ENCODE measurements around the gene ZFYVE1. TPM values are rescaled to one million over a fixed set of nuclear protein-coding genes. Genes with fewer than 3 reads are reported as not detected.

ZFYVE1 gene
- total and polyA plus RNA-seq, 2 experiments from 2014 or later = 3.2 to 12.5 TPM

- DNase-seq (ENCODE audit: low spot score) (no peak), ATAC-seq (no peak)
- Mint-ChIP-seq H3K27me3 (ENCODE audit: insufficient read depth, low read depth, poor library complexity) (no peaks in the 10 kb centered on the region), H3K27ac (peak overlapping the region; percentile 24; the same call in 1 of the 2 replicates), H3K4me3 (no peak overlapping the region), H3K4me1 (peaks cover 29% of the 10 kb centered on the region), H3K9me3 (no peaks in the 10 kb centered on the region), H3K36me3 (ENCODE audit: low read depth) (peaks cover 17% of the 10 kb centered on the region; the same call in 2 of the 3 replicates)
- TF ChIP-seq POLR2AphosphoS5 (IDR thresholded peaks at IDR 0.05; ENCODE audit: low read depth) (no peak), ZNF114 (CRISPR knock-in tag; IDR thresholded peaks at IDR 0.05) (no peak), EZH2phosphoT487 (IDR thresholded peaks at IDR 0.05; ENCODE audit: unreplicated experiment) (no peak), CREB1 (CRISPR knock-in tag; IDR thresholded peaks at IDR 0.05; ENCODE audit: low read depth) (no peak), CTCF (conservative IDR thresholded peaks at IDR 0.05; ENCODE audit: low read depth in 2 of 2) (no peak), ZNF331 (CRISPR knock-in tag; IDR thresholded peaks at IDR 0.05; ENCODE audit: low read depth) (no peak), ZNF462 (CRISPR knock-in tag; IDR thresholded peaks at IDR 0.05) (no peak), EZH2 (IDR thresholded peaks at IDR 0.05; ENCODE audit: low read depth, unreplicated experiment) (no peak), NANOG (IDR thresholded peaks at IDR 0.05; ENCODE audit: borderline replicate concordance) (no peak), STAT1 (IDR thresholded peaks at IDR 0.05; ENCODE audit: unreplicated experiment) (no peak), ETS1 (IDR thresholded peaks at IDR 0.05) (no peak), JUNB (IDR thresholded peaks at IDR 0.05; ENCODE audit: unreplicated experiment) (no peak), REST (IDR thresholded peaks at IDR 0.05; ENCODE audit: unreplicated experiment) (no peak)
- Histone ChIP-seq H3K36me3 (ENCODE audit: insufficient read depth) (no peaks in the 10 kb centered on the region), H3K4me2 (no peak overlapping the region), H3K4me3 (no peak overlapping the region), H3F3A (replicated peaks; ENCODE audit: low read depth) (0 out of 2 replicates have a peak, but pooled peaks cover 3% of the 10 kb centered on the region), H2AFZ (no peak overlapping the region), H3K9me2 (ENCODE audit: insufficient read depth) (no peaks in the 10 kb centered on the region), H3K79me2 (replicated peaks; ENCODE audit: insufficient read depth) (no peaks in the 10 kb centered on the region), H4K20me1 (replicated peaks; ENCODE audit: insufficient read depth) (no peaks in the 10 kb centered on the region), H3K27ac (ENCODE audit: low read depth) (0 out of 2 replicates have a peak overlapping the region, but pooled peaks have one; percentile 45), H3K4me1 (ENCODE audit: insufficient read depth) (peaks cover 20% of the 10 kb centered on the region), H3K27me3 (ENCODE audit: insufficient read depth) (no peaks in the 10 kb centered on the region)
Observed at GRCh38 chr14:72978856-72979255, 48.0 kb downstream of the ZFYVE1 start.

Data from GM23338 (cell line).